HG03280 (cell line): ENCODE measurements around the gene PDS5B.

Experiments used
- ATAC-seq: cut with Tn5 transposase; IDR thresholded peaks from one replicate; pipeline ENCODE4 v1.9.1; 2021; ENCODE audit warnings: mild to moderate bottlenecking, moderate library complexity; ENCODE audit not compliant: unreplicated experiment

The PDS5B gene

DNA sequence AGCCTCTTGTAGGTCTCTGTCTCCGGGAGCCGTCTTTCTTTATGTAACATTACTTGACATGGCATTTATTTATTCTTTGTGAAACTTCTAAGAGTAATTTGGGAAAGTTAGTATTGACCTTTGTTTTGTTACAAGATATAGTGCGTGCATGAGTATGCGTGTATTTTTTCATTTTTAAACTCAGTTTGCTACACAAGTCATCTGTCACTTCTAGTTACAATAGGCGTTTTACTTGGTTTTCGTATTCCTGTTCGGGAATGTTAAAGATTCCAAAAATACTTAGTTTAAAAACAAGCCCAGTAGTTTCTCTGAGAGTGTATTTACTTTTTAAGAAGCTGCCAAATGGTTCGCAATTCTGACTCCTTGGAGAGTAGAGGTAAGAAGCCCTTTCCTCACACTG is 3.2 kb downstream of the PDS5B start:
- ATAC-seq: no peak

DNA sequence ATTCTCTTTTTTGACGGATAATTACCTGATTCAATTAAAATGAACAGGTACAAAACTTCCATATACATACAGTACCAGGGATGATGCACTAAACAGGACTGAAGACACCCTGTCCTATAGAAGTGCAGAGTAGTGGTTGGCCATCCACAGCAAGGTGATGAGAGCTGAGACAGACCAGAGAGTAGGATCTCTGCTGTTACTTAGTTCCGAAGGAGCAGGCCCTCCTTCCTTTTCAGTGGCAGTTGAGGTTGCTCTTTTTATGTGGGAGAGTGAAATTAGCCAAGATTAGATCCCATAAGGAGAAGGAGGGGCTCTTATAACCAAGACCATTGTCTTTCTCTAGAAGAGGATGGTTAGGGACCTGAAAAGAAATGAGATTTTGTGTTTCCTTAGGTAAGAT is 4.0 kb downstream of the PDS5B start:
- no peak for ATAC-seq

- no peak for ATAC-seq
Observed at GRCh38 chr13:32592082-32592481, 5.8 kb downstream of the PDS5B start.

DNA sequence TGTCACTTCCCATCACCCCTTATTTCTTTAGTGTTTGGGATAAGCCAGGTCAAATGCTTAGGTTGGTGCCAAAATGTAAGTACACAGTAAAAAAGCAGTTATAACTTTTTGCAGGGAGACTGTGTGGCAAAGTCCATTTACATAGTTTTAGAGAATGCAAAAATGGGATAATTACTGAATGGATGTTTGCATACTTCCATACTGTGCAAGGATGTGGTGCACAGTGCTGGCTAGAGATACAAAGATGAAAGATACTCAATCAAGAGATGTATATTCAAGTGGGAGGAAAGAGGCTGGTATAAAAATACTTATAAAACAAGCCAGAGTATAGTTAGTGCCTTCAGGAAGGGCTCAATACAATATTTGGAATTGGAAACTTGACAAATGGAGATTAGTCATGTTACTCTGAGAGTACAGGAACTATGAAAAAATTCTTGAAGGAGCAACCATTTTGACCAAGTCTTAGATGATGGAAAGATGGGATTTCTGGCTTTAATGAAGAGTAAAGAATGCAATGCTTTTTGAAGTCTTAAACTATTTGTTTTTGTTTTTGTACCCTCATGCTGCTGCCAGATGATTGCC is 8.0 kb downstream of the PDS5B start:
- no peak for ATAC-seq

- no peak for ATAC-seq
Observed at GRCh38 chr13:32595306-32595705, 9.1 kb downstream of the PDS5B start.

- ATAC-seq: no peak
Observed at GRCh38 chr13:32600890-32601289, 14.6 kb downstream of the PDS5B start.

DNA sequence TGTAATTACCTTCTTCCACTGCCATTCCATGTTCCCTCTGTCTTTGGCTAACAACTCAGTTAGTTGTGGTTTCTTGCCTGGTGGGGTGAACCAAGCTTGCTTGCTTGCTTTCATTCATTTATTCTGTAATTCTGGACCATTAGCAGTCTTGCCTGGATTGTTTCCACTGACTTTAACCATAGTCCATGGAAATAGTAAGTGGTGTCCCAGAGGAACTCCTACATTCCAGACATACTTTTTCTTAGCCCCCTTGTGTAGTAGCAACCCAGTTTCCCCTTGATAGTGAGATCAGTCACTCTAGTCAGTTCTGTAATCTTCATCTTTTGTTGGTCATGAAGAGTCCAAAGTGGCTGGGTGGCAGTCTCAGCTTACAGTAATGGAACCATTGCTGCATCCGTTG is 23.2 kb downstream of the PDS5B start:
- ATAC-seq: no peak

DNA sequence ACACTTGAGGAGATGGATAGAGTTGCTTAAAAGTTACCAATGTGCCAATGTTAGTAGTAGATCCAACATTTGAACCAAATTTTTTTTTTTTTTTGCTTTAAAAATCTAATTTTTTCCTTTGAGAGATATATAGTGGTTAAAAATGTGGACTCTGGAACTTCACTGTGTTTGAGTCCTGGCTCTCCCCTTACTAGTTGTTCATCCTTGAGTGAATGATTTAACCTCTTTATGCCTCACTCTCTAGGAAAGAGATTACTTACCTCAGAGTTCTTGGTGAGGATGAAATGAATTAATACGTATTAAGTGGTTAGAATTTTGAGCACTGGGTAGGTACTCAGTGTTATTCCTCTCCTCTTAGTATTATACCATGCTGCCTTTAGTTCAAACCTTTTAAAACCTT is 24.3 kb downstream of the PDS5B start:
- ATAC-seq: no peak

GRCh38 chr13:32610977-32611376 is 24.7 kb downstream of the PDS5B start:
- no peak for ATAC-seq

GRCh38 chr13:32616883-32617511 is 30.7 kb downstream of the PDS5B start:
- no peak for ATAC-seq

GRCh38 chr13:32622827-32623226 is 36.6 kb downstream of the PDS5B start:
- no peak for ATAC-seq

DNA sequence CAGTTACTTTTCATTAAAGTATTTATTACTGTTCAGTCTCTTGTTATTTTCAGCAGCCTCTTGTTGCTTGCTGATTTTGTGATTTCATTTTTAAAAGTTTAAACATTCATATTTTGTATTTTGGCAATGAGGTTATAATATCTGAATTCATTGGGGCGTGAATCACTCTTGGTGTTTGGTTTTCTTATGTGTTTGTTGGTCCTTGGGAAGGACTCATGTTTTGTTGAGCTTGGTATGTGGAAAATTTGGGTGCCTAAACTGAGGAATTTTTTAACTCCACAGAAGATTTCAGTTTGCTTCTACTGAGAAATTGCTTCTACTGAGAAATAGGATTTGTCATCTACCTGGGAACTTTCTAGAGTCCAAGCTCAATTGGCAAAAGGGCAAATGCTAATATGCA is 38.2 kb downstream of the PDS5B start:
- ATAC-seq: no peak

GRCh38 chr13:32627793-32628192 is 41.5 kb downstream of the PDS5B start:
- no peak for ATAC-seq

DNA sequence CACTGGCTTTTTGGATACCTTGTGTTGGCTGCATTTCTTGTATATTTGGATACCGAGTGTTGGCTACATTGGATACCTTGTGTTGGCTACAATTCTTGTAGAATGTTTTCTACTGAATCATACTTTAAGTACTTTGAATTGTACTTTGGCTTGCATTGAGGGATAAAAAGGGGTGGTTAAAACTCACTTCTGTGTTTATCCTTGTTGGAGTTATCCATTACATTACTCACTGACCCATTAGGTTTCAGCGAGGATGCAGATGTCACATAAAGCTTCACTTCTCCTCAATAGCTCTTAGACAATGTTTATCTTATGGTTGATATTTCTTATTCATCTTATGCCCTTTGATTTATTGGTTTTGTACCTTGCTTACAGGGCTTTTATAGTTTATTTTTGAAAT is 43.1 kb downstream of the PDS5B start:
- ATAC-seq: no peak

GRCh38 chr13:32629866-32630265 is 43.6 kb downstream of the PDS5B start:
- ATAC-seq: no peak

GRCh38 chr13:32632343-32632909 is 46.2 kb downstream of the PDS5B start:
- no peak for ATAC-seq

DNA sequence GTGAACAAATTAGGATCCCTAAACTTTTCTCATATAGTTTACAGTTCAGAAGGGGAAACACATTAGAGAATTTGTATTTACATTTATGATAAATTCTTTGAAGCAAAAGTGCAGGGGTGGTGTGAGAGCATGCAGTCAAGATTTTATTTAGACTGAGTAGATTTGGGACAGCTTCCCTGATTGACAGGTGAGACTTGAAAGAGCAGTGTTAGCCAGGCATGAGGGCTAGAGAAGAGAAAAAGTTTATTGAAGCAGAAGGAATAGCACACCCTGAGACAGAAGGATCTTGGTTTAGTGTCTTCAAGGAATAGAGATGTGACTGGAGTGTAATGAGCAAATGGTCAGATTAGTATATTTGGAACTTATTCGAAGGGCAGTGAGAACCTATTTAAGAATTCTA is 50.5 kb downstream of the PDS5B start:
- no peak for ATAC-seq

DNA sequence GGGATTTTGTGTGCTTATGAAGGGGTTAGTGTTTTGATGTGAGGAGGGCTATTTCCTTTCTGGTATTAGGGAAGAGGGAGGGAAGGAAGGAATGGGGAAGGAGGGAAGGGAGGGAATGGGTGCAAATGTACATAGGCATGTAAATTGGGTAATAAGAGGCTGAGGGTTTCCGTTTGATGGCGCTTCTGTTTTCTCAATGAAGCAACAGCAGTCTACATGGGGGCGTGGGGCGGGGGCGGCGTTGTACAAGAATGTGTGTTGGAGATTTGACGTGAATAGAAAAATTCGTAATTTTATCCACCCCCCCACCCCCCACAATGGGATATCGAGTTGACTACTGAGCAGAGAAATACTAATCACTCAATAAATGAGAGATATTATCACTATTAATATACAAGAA is 52.5 kb downstream of the PDS5B start:
- no peak for ATAC-seq

- ATAC-seq: no peak
Observed at GRCh38 chr13:32639502-32640105, 53.4 kb downstream of the PDS5B start.

- no peak for ATAC-seq
Observed at GRCh38 chr13:32642316-32642715, 56.1 kb downstream of the PDS5B start.

DNA sequence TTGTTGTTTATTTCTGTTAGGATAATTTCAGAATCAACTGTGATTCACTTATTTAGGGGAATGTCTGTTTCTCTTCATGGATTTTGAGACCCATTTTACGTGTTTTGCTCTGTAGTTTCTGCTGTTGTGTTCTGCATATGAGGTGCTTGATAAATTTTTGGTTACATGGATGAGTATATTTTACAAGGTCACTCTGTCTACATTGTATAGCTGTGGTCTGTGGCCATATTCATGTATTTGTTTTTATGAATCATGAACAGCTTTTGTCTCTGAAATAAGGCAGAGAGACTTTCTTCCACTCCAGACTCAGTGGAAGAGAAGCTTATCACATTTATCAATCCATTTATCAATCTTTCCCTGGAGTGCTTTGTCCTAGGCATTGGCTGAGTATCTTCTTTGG is 56.6 kb downstream of the PDS5B start:
- ATAC-seq: no peak

DNA sequence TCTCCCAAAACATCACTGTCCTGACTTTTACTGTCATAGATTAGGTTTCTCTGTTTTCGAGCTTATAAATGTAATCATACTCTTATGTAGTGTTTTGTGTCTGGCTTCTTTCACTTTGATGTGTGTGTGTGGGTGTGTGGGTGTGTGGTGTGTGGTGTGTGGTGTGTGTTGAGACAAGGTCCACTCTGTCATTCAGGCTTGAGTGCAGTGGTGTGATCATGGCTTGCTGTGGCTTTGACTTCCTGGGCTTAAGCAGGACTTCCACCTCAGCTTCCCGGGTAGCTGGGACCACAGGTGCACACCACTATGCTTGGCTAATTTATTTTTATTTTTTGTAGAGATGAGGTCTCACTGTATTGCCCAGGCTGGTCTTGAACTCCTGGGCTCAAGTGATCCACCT is 59.6 kb downstream of the PDS5B start:
- no peak for ATAC-seq
